ENCODE data around the gene ESR2. TPM values are rescaled to one million over a fixed set of nuclear protein-coding genes. Genes with fewer than 3 reads are reported as not detected.

ESR2 gene
- total RNA-seq, 6 experiments from 2014 or later = not detected

DNA sequence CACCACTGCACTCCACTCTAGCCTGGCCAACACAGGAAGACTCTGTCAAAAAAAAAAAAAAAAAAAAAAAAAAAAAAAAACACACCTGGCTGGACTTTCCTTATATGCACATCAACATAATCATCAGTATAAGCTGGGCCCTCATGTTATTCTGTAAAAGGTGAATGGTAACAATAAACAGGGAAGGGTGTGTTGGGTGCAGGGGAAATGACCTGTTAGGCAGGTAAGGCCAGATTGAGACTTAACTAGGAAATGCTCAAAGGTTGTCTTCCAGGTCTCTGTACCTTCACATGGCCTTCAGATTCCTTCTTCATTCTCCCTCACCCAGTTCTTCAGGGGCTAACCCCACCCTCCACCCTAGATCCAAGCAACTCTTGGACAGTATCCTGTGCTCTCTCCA lies 47.5 kb downstream of the ESR2 start:
- peaks cover 32% of the 10 kb centered on the region for H3K27me3 Mint-ChIP-seq (ENCODE audit: insufficient read depth)
- H3K4me1 Mint-ChIP-seq (ENCODE audit: low read depth) = no peaks in the 10 kb centered on the region
- H3K36me3 Mint-ChIP-seq (ENCODE audit: low read depth) = no peaks in the 10 kb centered on the region
- DNase-seq = no peak
- no peak overlapping the region for H3K4me3 Mint-ChIP-seq
- no peak overlapping the region for H3K27ac Mint-ChIP-seq
- no peaks in the 10 kb centered on the region for H3K9me3 Mint-ChIP-seq
- TF ChIP-seq, protein P1, sequence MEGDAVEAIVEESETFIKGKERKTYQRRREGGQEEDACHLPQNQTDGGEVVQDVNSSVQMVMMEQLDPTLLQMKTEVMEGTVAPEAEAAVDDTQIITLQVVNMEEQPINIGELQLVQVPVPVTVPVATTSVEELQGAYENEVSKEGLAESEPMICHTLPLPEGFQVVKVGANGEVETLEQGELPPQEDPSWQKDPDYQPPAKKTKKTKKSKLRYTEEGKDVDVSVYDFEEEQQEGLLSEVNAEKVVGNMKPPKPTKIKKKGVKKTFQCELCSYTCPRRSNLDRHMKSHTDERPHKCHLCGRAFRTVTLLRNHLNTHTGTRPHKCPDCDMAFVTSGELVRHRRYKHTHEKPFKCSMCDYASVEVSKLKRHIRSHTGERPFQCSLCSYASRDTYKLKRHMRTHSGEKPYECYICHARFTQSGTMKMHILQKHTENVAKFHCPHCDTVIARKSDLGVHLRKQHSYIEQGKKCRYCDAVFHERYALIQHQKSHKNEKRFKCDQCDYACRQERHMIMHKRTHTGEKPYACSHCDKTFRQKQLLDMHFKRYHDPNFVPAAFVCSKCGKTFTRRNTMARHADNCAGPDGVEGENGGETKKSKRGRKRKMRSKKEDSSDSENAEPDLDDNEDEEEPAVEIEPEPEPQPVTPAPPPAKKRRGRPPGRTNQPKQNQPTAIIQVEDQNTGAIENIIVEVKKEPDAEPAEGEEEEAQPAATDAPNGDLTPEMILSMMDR (IDR thresholded peaks at IDR 0.05) = no peak

DNA sequence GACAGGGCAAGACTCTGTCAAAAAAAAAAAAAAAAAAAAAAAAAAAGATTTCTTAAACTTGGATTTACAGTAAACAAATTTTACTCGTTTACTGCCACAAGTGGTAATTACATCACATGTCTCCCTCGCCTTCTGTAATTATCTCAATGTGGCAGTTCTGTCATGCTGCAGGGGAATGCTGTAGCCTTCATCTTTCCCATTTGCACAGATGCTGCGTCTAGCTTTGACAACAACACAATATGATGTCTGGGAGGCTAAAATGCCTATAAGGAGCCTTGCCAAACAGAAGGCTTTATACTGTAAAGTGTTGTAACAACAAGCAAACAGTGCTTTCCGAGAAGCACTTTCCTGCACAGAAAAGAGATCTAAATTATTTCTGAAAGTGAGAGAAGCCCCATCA lies 48.7 kb downstream of the ESR2 start:
- H3K4me1 Mint-ChIP-seq (ENCODE audit: low read depth) = no peaks in the 10 kb centered on the region
- peaks cover 32% of the 10 kb centered on the region for H3K27me3 Mint-ChIP-seq (ENCODE audit: insufficient read depth)
- no peak for DNase-seq
- TF ChIP-seq, protein P1 (IDR thresholded peaks at IDR 0.05) = no peak
- H3K36me3 Mint-ChIP-seq (ENCODE audit: low read depth) = no peaks in the 10 kb centered on the region
- H3K9me3 Mint-ChIP-seq = no peaks in the 10 kb centered on the region
- H3K4me3 Mint-ChIP-seq = no peak overlapping the region
- H3K27ac Mint-ChIP-seq = no peak overlapping the region

DNA sequence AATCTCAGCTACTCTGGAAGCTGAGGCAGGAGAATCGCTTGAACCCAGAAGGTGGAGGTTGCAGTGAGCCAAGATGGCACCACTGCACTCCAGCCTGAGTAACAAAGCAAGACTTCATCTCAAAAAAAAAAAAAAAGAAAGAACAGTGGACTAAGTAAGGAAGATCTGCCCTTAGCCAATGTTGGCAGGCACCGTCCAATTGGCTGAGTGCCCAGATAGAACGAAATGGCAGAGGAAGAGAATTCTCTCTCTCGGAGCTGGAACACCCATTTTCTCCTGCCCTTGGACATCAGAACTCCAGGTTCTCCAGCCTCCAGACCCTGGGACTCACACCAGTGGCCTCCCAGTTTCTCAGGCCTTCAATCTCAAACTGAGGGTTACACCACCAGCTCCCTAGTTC lies 49.9 kb downstream of the ESR2 start:
- TF ChIP-seq, protein P1 (IDR thresholded peaks at IDR 0.05) = no peak
- Mint-ChIP-seq H3K27me3 (ENCODE audit: insufficient read depth) (peaks cover 36% of the 10 kb centered on the region), H3K27ac (no peak overlapping the region), H3K9me3 (no peaks in the 10 kb centered on the region), H3K4me1 (ENCODE audit: low read depth) (no peaks in the 10 kb centered on the region), H3K36me3 (ENCODE audit: low read depth) (no peaks in the 10 kb centered on the region), H3K4me3 (no peak overlapping the region)
- DNase-seq = no peak

DNA sequence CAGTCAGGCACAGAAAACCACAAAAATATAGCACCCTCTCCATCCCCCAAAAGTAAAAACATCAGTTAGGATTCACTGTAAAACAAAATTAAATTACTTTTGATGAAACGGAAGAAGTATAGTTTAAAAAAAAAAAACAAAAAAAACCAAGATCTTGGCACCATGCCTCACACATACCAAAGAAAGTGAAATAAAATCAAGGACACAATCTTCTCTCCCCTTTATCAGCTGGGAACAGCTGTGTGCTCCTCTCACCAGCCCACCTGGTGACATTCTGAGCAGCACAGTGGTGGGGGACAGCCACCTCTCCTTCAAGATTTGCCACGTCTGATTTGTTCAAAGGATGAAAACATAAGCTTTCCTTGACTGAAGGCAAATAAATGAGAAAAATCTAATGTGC lies 55.5 kb downstream of the ESR2 start:
- H3K4me3 Mint-ChIP-seq = no peak overlapping the region
- no peak overlapping the region for H3K27ac Mint-ChIP-seq
- no peaks in the 10 kb centered on the region for H3K9me3 Mint-ChIP-seq
- peaks cover 38% of the 10 kb centered on the region for H3K27me3 Mint-ChIP-seq (ENCODE audit: insufficient read depth)
- H3K4me1 Mint-ChIP-seq (ENCODE audit: low read depth) = peaks cover 9% of the 10 kb centered on the region
- H3K36me3 Mint-ChIP-seq (ENCODE audit: low read depth) = no peaks in the 10 kb centered on the region
- DNase-seq = no peak
- TF ChIP-seq, protein P1 (IDR thresholded peaks at IDR 0.05) = no peak

DNA sequence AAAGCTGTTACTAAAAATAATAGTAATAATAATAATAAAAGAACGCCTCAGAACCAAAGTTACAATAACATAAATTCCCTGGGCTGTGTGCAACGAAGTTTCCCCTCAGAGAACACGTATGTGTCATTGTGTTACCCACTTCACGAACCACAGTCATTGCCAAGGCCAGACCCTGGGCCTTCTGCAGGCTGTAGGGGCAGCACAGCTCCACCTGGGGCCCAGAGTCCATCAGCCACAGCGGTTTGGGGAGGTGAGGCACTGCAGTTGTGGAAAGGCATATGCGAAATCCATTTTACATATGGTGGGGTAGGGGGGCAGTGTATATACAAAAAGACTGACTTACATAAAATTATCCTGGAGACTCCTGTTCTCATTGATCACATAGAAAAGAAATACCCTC lies 56.1 kb downstream of the ESR2 start:
- Mint-ChIP-seq H3K9me3 (no peaks in the 10 kb centered on the region), H3K36me3 (ENCODE audit: low read depth) (no peaks in the 10 kb centered on the region), H3K27ac (no peak overlapping the region), H3K4me1 (ENCODE audit: low read depth) (peaks cover 15% of the 10 kb centered on the region), H3K4me3 (no peak overlapping the region), H3K27me3 (ENCODE audit: insufficient read depth) (peaks cover 36% of the 10 kb centered on the region)
- TF ChIP-seq, protein P1 (IDR thresholded peaks at IDR 0.05) = no peak
- no peak for DNase-seq
